LNCaP clone FGC (cell line): Measurements from ENCODE around the gene NRCAM.

Source experiments
- DNase-seq: peaks from one replicate; pipeline ENCODE4 v3.0.0-alpha.2; 2011; ENCODE audit warnings: low read depth
- H3K4me3 ChIP-seq: 2 replicates; pipeline ENCODE4 v1.5.1; 2011; ENCODE audit warnings: mild to moderate bottlenecking, low read depth, low read length, control low read depth
- CTCF ChIP-seq: IDR thresholded peaks from 2 replicates; pipeline ENCODE4 v1.5.1; 2012; ENCODE audit warnings: mild to moderate bottlenecking; ENCODE audit not compliant: control insufficient read depth, insufficient read depth; ENCODE audit errors: extremely low read depth

Gene NRCAM

GRCh38 chr7:108374899-108375298 lies 81.3 kb downstream of the NRCAM start:
- H3K4me3 ChIP-seq, result no peak overlapping the region
- DNase-seq, result no peak
- no peak for TF ChIP-seq CTCF

DNA sequence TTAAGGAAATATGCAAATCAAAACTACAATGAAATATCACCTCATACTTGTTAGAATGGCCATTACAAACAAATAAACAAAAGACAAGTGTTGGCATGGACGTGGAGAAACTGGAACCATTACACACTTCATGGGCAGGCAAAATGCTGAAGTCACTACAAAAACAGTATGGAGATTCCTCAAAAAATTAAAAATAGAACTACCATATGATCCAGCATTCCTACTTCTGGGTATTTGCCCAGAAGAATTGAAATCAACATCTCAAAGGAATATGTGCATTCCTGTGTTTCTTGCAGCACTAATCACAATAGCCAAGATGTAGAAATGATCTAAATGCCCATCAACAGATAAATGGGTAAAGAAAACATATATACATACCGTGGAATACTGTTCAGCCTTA lies 83.6 kb downstream of the NRCAM start:
- TF ChIP-seq CTCF, result no peak
- DNase-seq, result no peak
- H3K4me3 ChIP-seq, result no peak overlapping the region

DNA sequence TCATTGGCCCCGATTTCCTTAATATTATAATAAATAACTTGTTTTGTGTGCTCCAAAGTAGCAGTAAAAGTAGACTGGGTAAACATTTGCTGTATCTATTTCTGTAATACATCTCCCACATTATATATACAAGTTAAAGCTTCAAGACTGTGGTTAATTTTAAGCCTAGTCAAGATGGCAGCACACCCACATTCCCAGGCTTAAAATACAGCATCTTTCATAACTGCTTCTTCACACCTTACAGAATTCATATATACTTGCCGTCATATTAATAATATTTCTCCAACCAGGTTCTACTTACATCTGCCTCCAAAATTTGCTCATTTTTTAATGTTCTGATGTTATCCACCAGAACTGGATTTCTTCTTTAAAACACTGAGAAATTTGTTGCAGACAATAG lies 85.6 kb downstream of the NRCAM start:
- no peak for DNase-seq
- no peak overlapping the region for H3K4me3 ChIP-seq
- no peak for TF ChIP-seq CTCF

DNA sequence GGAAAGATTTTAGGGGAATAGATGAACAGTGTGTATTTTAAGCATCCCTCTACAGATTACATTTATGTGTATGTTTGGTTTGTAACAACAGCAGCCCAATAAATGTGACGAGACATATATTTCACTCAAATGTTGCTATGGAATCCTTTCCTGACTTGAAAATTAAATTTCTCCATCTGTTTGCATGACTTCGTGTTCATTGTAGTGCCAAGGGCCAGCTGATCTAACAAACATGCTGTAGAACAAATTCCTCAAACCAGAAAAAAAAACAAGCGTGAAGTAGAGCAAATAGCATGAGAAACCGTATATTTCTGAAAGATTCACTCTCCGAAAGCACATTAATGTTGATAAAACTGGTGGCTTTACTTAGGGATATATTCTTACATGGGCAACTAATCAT lies 87.8 kb downstream of the NRCAM start:
- no peak for TF ChIP-seq CTCF
- no peak for DNase-seq
- no peak overlapping the region for H3K4me3 ChIP-seq

- no peak for DNase-seq
- TF ChIP-seq CTCF, result no peak
- no peak overlapping the region for H3K4me3 ChIP-seq
These were observed 88.3 kb downstream of the NRCAM start for GRCh38 chr7:108367946-108368345.

DNA sequence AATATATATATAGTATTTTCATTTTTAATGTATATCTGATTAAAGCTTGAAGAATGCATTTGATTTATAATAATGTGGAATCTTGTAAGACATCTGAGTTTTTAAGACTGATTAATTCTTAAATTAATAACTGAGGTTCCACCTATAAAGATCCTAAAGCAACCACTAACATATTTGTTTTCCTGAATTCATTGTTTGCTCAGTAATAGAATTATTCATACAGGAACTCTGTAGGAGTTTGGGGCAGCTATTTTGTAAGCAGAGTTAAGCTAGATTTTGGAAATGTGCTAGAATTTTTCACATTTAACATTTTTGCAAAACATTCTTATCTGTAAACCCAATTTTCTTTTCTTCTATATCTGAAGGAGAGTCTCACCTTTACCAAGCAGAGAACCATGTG lies 88.9 kb downstream of the NRCAM start:
- H3K4me3 ChIP-seq, result no peak overlapping the region
- DNase-seq, result no peak
- TF ChIP-seq CTCF, result no peak

GRCh38 chr7:108363659-108364058 lies 92.6 kb downstream of the NRCAM start:
- H3K4me3 ChIP-seq, result no peak overlapping the region
- no peak for DNase-seq
- TF ChIP-seq CTCF, result no peak
